ENCODE results near the gene IGFBP5. TPM values are rescaled to one million over a fixed set of nuclear protein-coding genes. Genes with fewer than 3 reads are reported as not detected.

Gene IGFBP5
- total RNA-seq, 4 donors from 2014 or later: 178 to 1,859 (median 1,369) TPM

DNA sequence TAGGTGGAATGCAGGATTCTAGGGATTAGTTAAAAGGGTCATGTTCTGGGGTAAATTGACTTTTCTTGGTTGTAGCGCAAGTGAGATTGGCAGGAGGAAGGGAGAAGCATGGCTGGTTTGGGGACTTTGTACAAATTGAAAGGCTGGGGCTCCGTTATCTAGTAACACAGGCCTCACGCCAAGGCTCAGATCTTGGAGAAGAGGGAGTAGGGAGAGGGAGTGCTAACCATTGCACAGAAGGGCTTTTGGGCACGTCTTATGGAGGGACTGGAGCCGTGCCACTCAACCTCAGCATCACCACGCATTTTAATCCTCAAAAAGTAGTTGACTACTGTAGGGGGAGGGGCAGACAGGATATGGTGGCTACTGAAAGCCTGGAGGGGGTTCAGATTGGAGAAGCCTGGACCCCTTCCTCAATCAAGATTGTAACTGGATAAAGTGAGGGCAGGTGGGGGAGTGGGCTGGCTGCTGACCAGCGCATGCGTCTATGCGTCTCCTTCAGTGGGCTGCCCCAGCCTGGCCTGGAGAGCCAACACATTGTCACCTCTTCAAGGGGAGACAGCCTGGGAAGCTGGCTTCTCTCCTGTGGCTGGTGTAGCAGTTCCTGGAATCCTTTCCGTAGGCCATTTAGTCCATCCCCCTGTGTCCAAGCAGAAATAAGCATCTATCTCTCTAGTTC is 14.3 kb downstream of the IGFBP5 start:
- Histone ChIP-seq H3K4me1 (peaks cover 4 to 55% (median 23%) of the 10 kb centered on the region in 4 donors), H3K4me3 (no peak overlapping the region), H3K9me3 (no peaks in the 10 kb centered on the region), H3K27ac (peak overlapping the region in 2 of 4 donors; percentile 68 to 71), H3K27me3 (no peaks in the 10 kb centered on the region), H3K36me3 (peaks cover 0 to 51% (median 4%) of the 10 kb centered on the region in 3 donors)
- TF ChIP-seq POLR2A (IDR thresholded peaks at IDR 0.05) (no peak), EP300 (IDR thresholded peaks at IDR 0.05) (no peak), CTCF (IDR thresholded peaks at IDR 0.05) (no peak)
- WGBS, 2 donors: 74 to 83% methylated on average over 10 of the region's 10 CpGs
- no peak for DNase-seq (ENCODE audit: low spot score in 2 of 2)

- Histone ChIP-seq H3K27ac (peak overlapping the region in 2 of 4 donors; percentile 68 to 71), H3K9me3 (no peaks in the 10 kb centered on the region), H3K4me1 (peaks cover 4 to 43% (median 19%) of the 10 kb centered on the region in 4 donors), H3K4me3 (no peak overlapping the region), H3K27me3 (no peaks in the 10 kb centered on the region), H3K36me3 (peaks cover 0 to 66% (median 4%) of the 10 kb centered on the region in 3 donors)
- TF ChIP-seq EP300 (IDR thresholded peaks at IDR 0.05) (no peak), CTCF (IDR thresholded peaks at IDR 0.05) (no peak), POLR2A (IDR thresholded peaks at IDR 0.05) (no peak)
- 54 to 62% methylated on average over 14 of the region's 14 CpGs for WGBS, 2 donors
- DNase-seq (ENCODE audit: low spot score in 2 of 2): no peak
These were observed 15.7 kb downstream of the IGFBP5 start for GRCh38 chr2:216679658-216680024.

DNA sequence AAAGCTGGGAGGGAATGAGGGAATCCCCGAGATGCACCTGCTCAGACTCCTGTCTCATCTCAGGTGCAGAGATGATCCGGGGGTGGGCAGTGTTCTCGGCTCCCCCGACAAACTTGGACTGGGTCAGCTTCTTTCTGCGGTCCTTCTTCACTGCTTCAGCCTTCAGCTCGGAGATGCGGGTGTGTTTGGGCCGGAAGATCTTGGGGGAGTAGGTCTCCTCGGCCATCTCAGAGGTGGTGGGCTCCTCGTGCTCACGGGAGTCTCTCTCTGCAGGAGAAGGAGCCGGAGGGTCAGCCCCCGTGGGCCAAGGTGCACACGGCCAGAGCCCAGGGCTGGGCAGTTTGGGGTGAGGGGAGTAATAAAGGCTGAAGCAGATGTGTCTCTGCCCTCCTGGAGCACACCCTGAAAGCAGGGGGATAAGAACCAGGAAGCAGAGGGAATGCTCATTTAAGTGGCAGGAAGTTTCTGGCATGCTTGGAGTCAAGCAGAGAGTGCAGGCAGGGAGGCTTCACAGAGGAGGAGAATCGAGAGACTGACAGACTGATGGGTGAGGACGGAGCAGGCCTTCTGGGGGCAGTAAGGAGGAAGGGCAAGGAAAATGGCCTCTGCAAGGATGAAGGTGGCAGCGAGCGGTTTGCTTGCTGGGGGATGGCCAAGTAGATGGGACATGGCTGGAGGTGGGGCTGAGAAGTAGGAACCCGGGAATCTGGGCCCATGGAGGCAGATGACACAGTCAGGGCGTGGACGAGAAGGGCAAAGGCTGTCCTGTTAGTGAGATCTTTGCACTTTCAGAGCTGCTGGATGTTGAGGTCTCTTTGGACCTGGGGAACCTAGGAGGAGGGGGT is 16.3 kb downstream of the IGFBP5 start:
- no peak for TF ChIP-seq CTCF (IDR thresholded peaks at IDR 0.05)
- no peak for TF ChIP-seq POLR2A (IDR thresholded peaks at IDR 0.05)
- no peak for TF ChIP-seq EP300 (IDR thresholded peaks at IDR 0.05)
- Histone ChIP-seq H3K4me1 (peaks cover 4 to 37% (median 16%) of the 10 kb centered on the region in 4 donors), H3K4me3 (no peak overlapping the region), H3K27me3 (no peaks in the 10 kb centered on the region), H3K9me3 (no peaks in the 10 kb centered on the region), H3K27ac (peak overlapping the region in 2 of 4 donors; percentile 68 to 71), H3K36me3 (peaks cover 0 to 72% (median 4%) of the 10 kb centered on the region in 3 donors)
- WGBS, 2 donors: 75 to 80% methylated on average over 16 to 21 of the region's 21 CpGs
- DNase-seq (ENCODE audit: low spot score in 2 of 2): no peak

DNA sequence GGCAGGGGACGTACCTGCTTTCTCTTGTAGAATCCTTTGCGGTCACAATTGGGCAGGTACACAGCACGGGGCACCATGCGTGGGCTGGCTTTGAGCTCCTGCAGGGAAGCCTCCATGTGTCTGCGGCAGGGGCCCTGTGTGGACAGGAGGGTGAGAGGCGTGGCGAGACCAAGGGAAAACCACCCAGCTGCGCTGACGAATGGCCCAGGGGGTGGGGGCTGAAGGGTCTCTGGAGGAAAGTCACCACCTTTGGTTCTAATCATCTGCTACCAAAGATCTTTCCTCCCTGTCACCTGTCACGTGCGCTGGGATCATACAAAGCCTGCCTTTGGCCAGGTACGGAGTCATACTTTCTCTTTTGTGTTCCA is 17.3 kb downstream of the IGFBP5 start:
- Histone ChIP-seq H3K4me1 (peaks cover 4 to 27% (median 10%) of the 10 kb centered on the region in 4 donors), H3K9me3 (no peaks in the 10 kb centered on the region), H3K27me3 (no peaks in the 10 kb centered on the region), H3K4me3 (no peak overlapping the region), H3K36me3 (peaks cover 0 to 79% (median 4%) of the 10 kb centered on the region in 3 donors), H3K27ac (peak overlapping the region in 1 of 4 donors; percentile 23)
- 88 to 95% methylated on average over 12 of the region's 12 CpGs for WGBS, 2 donors
- TF ChIP-seq CTCF (IDR thresholded peaks at IDR 0.05) (no peak), EP300 (IDR thresholded peaks at IDR 0.05) (no peak), POLR2A (IDR thresholded peaks at IDR 0.05) (no peak)
- no peak for DNase-seq (ENCODE audit: low spot score in 2 of 2)

All from tibial nerve (tissue), 4 donors.